Activated B cell treated with CpG ODN at 0.5 μM for 24 hours (primary cell): ENCODE results near the gene ING3. TPM values are rescaled to one million over a fixed set of nuclear protein-coding genes. Genes with fewer than 3 reads are reported as not detected.

Source experiments
- ATAC-seq: fragments of 200-7000 bp; cut with Tn5 transposase; one replicate; pipeline ENCODE4 v1.10.0; 2021; ENCODE audit warnings: low read depth, mild to moderate bottlenecking, moderate library complexity
- CTCF ChIA-PET: fragments of 350-600 bp; sonication (Branson Sonifier 250); formaldehyde crosslinking; loops from one replicate; lab custom pipeline; 2021; ENCODE audit warnings: antibody characterized with exemption; lab: Charles Lee
- POLR2A ChIA-PET: fragments of 350-600 bp; sonication (Branson Sonifier 250); formaldehyde crosslinking; loops from one replicate; lab custom pipeline; 2021; ENCODE audit warnings: antibody characterized with exemption; lab: Charles Lee
- DNase-seq: peaks from one replicate; pipeline ENCODE4 v3.0.0; 2022
- H3K27ac Mint-ChIP-seq: one replicate; pipeline ENCODE4 v1.8.0; 2020; ENCODE audit warnings: mixed read lengths
- H3K27me3 Mint-ChIP-seq: one replicate; pipeline ENCODE4 v1.8.0; 2021; ENCODE audit warnings: mixed read lengths
- H3K36me3 Mint-ChIP-seq: one replicate; pipeline ENCODE4 v1.8.0; 2021; ENCODE audit warnings: low read depth, mixed read lengths
- H3K4me1 Mint-ChIP-seq: one replicate; pipeline ENCODE4 v1.8.0; 2021; ENCODE audit warnings: mixed read lengths
- H3K4me3 Mint-ChIP-seq: one replicate; pipeline ENCODE4 v1.8.0; 2020; ENCODE audit warnings: mild to moderate bottlenecking, mixed read lengths
- H3K9me3 Mint-ChIP-seq: one replicate; pipeline ENCODE4 v1.8.0; 2020; ENCODE audit warnings: mixed read lengths
- CTCF ChIP-seq: fragments of 200-600 bp; IDR thresholded peaks from one replicate; pipeline ENCODE4 v1.8.0; 2022; ENCODE audit warnings: antibody characterized with exemption, mild to moderate bottlenecking
- intact Hi-C: fragments of 100-400 bp; cut with micrococcal nuclease; formaldehyde crosslinking; loops from one replicate; pipeline ENCODE4 v1.15.1; 2024
- total RNA-seq: library from RNA; stranded (reverse); gene quantifications from 2 replicates; pipeline ENCODE4 v1.2.3, GENCODE V29; 2022

The ING3 gene
- total RNA-seq, 1 donor from 2014 or later = 36.1 TPM

DNA sequence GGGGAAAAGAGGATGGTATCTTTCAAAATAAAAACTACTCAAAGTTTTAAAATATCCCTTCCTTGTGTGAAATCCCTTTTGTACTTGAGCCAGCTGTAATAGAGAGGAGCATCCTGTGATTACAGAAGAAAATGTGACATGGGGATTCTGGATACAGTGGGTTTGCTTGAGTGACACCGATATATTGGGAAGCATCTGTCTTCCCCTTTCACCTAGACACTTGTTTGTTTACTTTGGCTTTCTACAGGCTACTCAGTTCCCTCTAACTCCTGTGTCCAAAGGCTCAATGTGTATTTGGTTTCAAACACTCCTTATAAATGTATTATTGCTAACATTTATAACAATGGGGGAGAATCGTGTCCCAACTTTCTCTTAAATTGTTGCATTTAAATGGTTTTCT, 62.3 kb downstream of the ING3 start:
- Mint-ChIP-seq H3K9me3 (no peaks in the 10 kb centered on the region), H3K4me1 (no peaks in the 10 kb centered on the region), H3K27me3 (peaks cover 2% of the 10 kb centered on the region), H3K27ac (no peak overlapping the region), H3K36me3 (no peaks in the 10 kb centered on the region), H3K4me3 (no peak overlapping the region)
- no peak for ATAC-seq
- ChIA-PET CTCF (no interaction called here), POLR2A (no interaction called here)
- DNase-seq = no peak
- intact Hi-C loops = no loop called here
- TF ChIP-seq CTCF = no peak

DNA sequence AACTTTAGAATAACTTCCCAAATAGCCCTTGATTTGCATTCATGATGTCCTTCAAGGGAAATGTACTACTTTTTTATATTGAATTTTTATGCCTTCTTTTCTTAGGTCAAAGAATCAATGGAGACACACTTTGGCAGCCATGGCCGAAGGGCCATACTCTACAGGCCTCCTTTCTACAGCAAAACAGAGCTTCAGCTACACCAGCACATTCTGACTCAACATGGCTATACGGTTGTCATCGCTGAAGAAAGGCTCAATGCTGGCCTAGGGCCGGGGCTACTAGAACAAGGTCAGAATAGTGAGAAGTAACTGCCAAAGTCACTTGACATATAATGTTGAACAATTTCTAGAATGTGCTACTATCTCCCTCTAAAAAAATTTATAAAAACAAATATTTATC, 65.0 kb downstream of the ING3 start:
- CTCF ChIA-PET = no interaction called here
- ATAC-seq (no peak), DNase-seq (no peak)
- Mint-ChIP-seq H3K36me3 (no peaks in the 10 kb centered on the region), H3K9me3 (no peaks in the 10 kb centered on the region), H3K4me3 (no peak overlapping the region), H3K4me1 (no peaks in the 10 kb centered on the region), H3K27me3 (peaks cover 2% of the 10 kb centered on the region), H3K27ac (no peak overlapping the region)
- no peak for TF ChIP-seq CTCF
- intact Hi-C loops = no loop called here
- POLR2A ChIA-PET = interaction anchor here (0.6 kb wide), 1 partner anchor 158 kb away, joined by 4 read pairs; no protein-coding TSS in a partner anchor

GRCh38 chr7:121016966-121017365, 66.4 kb downstream of the ING3 start:
- H3K4me1 Mint-ChIP-seq = no peaks in the 10 kb centered on the region
- H3K27me3 Mint-ChIP-seq = peaks cover 2% of the 10 kb centered on the region
- POLR2A ChIA-PET = no interaction called here
- DNase-seq (no peak), ATAC-seq (no peak)
- no peaks in the 10 kb centered on the region for H3K9me3 Mint-ChIP-seq
- CTCF ChIA-PET = no interaction called here
- no peaks in the 10 kb centered on the region for H3K36me3 Mint-ChIP-seq
- H3K4me3 Mint-ChIP-seq = no peak overlapping the region
- intact Hi-C loops = no loop called here
- TF ChIP-seq CTCF = no peak
- no peak overlapping the region for H3K27ac Mint-ChIP-seq

GRCh38 chr7:121017586-121017985, 67.0 kb downstream of the ING3 start:
- no peaks in the 10 kb centered on the region for H3K36me3 Mint-ChIP-seq
- no peak for ATAC-seq
- POLR2A ChIA-PET = no interaction called here

GRCh38 chr7:121019018-121019417, 68.4 kb downstream of the ING3 start:
- H3K27me3 Mint-ChIP-seq = peaks cover 2% of the 10 kb centered on the region
- TF ChIP-seq CTCF = no peak
- ATAC-seq = no peak
- H3K27ac Mint-ChIP-seq = no peak overlapping the region
- no peak for DNase-seq
- H3K4me1 Mint-ChIP-seq = no peaks in the 10 kb centered on the region
- POLR2A ChIA-PET = no interaction called here
- intact Hi-C loops = no loop called here
- H3K36me3 Mint-ChIP-seq = no peaks in the 10 kb centered on the region
- no peak overlapping the region for H3K4me3 Mint-ChIP-seq
- CTCF ChIA-PET = no interaction called here
- no peaks in the 10 kb centered on the region for H3K9me3 Mint-ChIP-seq

More at GRCh38 chr7:121017586-121017985, 67.0 kb downstream of the ING3 start:
- TF ChIP-seq CTCF = no peak
- no peaks in the 10 kb centered on the region for H3K9me3 Mint-ChIP-seq
- H3K27me3 Mint-ChIP-seq = peaks cover 2% of the 10 kb centered on the region
- CTCF ChIA-PET = no interaction called here
- intact Hi-C loops = no loop called here
- DNase-seq = no peak
- no peaks in the 10 kb centered on the region for H3K4me1 Mint-ChIP-seq
- no peak overlapping the region for H3K4me3 Mint-ChIP-seq
- H3K27ac Mint-ChIP-seq = no peak overlapping the region
